Epithelial cell of esophagus (primary cell): ENCODE data around the gene CKAP4.

Experiments used
- DNase-seq: peaks from one replicate; pipeline ENCODE4 v3.0.0; 2010; ENCODE audit warnings: low read depth
- H3K4me3 ChIP-seq: 2 replicates; pipeline ENCODE4 v1.5.1; 2011; ENCODE audit warnings: mild to moderate bottlenecking, low read length, control low read depth
- TF ChIP-seq, protein P1 (sequence below): IDR thresholded peaks from 2 replicates; pipeline ENCODE4 v1.5.1; 2011; ENCODE audit warnings: low read depth, mild to moderate bottlenecking, low read length, control low read depth, inconsistent platforms; ENCODE audit not compliant: insufficient read depth; ENCODE audit errors: missing control alignments

Gene CKAP4

DNA sequence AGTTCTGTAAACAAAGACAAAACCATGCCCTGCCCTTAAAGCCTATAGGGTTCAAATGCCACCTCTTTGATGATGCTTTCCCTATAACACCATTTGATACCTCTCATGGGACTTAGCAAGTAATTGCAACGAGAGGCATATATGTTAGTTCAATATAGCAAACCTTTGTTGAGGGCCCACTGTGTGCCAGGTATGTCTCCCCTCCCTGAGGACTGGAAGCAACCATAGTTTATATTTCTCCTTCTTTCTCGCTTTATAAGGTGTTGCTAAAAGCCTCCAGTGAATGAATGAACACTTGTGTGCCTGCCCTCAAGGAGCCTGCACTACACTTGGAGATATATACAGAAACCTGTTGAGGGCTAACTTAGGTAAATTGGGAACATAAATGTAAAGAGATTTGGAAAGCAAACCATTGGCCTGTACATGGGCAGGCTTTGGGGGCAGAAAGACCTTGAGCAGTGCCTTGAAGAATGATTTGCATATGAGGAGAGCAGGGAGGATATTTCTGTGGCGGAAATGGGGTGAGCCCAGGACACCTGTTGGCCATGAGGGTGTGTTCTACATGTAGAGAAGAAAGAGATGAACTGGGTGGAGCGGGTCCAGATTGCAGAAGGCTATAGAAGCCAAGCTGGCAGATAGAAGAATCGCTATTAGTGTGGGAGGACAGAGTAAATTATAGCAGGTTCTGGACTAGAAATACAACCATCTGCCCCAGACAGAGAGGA lies 1.8 kb upstream of the CKAP4 start:
- DNase-seq: no peak
- H3K4me3 ChIP-seq: no peak overlapping the region
- TF ChIP-seq, protein P1, sequence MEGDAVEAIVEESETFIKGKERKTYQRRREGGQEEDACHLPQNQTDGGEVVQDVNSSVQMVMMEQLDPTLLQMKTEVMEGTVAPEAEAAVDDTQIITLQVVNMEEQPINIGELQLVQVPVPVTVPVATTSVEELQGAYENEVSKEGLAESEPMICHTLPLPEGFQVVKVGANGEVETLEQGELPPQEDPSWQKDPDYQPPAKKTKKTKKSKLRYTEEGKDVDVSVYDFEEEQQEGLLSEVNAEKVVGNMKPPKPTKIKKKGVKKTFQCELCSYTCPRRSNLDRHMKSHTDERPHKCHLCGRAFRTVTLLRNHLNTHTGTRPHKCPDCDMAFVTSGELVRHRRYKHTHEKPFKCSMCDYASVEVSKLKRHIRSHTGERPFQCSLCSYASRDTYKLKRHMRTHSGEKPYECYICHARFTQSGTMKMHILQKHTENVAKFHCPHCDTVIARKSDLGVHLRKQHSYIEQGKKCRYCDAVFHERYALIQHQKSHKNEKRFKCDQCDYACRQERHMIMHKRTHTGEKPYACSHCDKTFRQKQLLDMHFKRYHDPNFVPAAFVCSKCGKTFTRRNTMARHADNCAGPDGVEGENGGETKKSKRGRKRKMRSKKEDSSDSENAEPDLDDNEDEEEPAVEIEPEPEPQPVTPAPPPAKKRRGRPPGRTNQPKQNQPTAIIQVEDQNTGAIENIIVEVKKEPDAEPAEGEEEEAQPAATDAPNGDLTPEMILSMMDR: no peak

DNA sequence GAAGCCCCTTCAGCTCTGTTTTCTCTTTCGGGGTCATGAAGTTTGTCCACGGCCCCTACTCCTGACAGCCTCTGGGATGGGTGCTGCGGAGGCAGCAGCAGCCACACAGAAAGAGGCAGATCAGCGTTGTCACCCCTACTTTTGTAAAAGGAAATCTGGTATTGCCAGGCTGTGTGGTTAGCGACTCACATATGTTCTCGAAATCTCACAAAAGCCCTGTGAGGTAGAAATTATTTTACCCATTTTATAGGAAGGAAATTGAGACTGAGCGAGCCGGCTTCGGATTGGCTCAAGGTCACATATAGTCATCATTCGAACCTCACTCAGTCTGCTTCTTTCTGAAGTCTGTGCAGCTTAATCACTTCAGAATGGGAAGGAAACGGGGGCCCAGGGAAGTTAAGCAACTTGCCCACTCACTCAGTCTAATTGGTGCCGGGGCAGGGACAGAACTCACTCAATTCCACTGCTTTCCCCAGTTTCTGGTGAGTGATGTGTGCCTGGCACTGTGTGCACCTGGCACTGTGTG lies 1.1 kb upstream of the CKAP4 start:
- peak overlapping the region; percentile 79 for H3K4me3 ChIP-seq
- DNase-seq: peak; percentile 29
- TF ChIP-seq, protein P1: no peak

DNA sequence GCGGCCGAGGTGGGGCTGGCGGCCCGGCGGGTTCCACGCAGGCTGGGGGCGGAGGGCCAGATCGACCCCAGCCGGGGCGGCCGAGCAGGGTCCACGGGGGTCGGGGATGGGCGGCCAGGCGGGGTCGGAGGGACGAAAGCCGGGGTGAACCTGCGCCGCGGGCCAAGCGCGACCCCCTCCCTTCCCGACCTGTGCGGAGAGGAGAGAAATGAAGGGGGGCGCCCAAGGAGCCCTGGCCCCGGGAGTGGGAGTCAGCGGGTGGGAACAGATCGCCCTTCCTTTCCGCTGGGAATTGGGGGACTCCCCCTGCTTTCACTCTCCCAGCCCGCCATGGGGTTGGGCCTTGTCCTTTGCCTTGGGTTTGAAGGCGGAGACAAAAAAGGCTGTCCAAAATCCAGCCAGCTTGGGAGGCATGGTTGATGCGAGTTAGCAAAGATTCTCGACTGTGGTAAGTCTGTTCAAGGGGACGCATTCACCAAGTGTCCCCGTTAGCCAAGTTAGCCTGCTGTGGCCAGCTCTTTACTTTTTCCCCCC lies 559 bp upstream of the CKAP4 start:
- peak; percentile 60 for DNase-seq
- H3K4me3 ChIP-seq: peak overlapping the region; percentile 79
- TF ChIP-seq, protein P1: no peak

DNA sequence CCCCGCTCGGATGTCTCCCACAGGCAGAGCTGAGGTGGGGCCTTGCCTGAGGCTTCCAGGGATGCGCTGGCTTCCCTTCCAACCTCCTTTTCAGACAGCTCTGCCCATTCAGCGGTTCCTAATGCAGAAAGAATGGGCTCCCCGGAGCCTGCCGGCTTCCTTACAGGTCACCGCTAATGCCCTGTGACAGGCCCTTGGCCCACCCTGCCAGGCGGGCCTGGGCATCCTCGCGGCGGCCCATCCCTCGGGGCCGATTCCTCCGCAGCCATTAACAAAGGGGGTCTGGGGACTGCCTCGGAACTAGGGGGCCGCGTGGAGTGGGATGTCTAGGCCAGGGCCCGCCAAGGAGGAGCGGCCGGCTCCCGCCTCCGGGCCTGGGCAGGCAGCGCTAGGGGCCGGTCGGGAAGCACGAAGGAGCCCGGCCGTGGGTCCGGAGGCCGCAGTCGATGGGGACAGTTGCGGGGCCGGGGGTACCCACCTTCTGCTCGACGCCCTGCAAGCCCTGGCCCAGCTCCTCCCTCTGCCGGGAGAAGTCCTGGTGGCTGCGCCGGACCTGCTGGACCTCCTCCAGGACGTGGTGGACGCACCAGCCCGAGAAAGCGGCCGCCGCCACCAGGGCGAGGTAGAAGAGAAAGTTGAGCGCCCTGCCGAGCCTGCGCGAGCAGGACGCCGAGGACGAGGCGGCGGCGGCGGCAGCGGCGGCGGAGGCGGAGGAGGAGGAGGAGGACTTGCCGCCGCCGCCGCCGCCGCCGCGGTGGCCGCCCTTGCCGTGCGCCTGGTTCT lies 738 bp downstream of the CKAP4 start:
- DNase-seq: peak; percentile 64
- TF ChIP-seq, protein P1: no peak
- H3K4me3 ChIP-seq: peak overlapping the region; percentile 79

DNA sequence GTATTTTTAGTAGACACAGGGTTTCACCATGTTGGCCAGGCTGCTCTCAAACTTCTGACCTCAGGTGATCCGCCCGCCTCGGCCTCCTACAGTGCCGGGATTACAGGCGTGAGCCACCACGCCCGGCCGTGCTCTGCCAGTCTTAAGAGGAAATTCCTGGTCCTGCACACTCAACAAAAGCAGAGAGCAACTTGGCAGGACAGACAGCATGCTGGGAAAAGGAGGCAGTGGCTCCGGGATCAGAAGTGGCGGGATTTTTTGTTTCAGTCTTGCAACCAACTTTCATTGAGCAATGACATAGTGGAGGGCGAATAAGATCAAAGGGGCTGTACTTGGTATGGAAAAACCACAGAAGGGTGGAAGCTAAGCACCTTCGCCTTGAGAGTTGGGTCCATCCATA lies 2.1 kb downstream of the CKAP4 start:
- DNase-seq: peak; percentile 86
- H3K4me3 ChIP-seq: peak overlapping the region; percentile 79
- TF ChIP-seq, protein P1: no peak

DNA sequence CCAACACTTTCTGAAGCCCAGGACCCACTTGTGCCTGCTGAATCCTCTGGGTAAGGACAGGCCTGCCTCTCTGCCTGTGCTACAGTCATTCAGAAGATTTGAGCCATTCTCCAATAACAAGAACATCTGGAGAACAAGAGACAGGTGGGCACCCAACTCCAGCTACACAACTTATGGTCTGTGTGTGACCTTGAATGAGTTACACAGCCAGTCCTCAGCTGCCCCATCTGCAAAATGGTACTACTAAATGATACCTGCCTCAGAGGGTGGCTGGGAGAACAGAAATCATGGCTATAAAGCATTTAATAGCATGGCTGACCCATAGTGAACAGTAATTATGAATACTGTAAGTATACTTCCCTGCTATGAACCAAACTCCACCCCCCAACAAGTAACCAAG lies 4.2 kb downstream of the CKAP4 start:
- TF ChIP-seq, protein P1: no peak
- no peak overlapping the region for H3K4me3 ChIP-seq
- DNase-seq: no peak
